Measurements from ENCODE around the gene SUFU.
A peak's percentile ranks its signal among the peaks of the same experiment; 100 is the strongest.
"Not testable (repeated sequence)": the region's sequence is repeated elsewhere in the genome, so short reads cannot be mapped to it uniquely, and the experiment has no call there.

The SUFU gene

GRCh38 chr10:102503264-102504178 is at the start of gene SUFU:
Gene SUFU (plus strand): TSS chr10:102503972. CDS start chr10:102504153, 181 bp downstream.
- peak; percentile 99 for DNase-seq (ENCODE audit: low spot score)

DNA sequence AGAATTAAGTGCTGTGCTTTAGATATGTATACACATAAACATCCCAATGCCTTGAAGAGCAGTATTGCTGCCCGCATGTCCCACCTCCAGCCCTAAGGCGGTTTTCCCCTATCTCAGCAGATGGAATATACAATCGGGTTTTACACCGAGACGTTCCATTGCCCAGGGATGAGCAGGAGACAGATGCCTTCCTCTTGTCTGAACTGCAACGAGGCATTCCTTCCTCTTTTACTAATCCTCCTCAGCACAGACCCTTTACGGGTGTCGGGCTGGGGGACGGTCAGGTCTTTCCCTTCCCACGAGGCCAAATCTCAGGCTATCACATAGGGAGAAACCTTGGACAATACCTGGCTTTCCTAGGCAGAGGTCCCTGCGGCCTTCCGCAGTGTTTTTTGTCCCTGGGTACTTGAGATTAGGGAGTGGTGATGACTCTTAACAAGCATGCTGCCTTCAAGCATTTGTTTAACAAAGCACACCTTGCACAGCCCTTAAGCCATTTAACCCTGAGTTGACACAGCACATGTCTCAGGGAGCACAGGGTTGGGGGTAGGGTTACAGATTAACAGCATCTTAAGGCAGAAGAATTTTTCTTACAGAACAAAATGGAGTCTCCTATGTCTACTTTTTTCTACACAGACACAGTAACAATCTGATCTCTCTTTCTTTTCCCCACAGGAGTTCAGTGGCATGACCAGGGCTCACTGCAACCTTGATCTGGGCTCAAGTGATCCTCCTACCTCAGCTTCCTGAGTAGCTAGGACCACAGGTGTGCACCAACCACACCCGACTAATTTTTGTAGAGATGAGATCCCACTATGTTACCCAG is 48.9 kb upstream of the SUFU start:
- not testable (repeated sequence) for DNase-seq (ENCODE audit: low spot score)

DNA sequence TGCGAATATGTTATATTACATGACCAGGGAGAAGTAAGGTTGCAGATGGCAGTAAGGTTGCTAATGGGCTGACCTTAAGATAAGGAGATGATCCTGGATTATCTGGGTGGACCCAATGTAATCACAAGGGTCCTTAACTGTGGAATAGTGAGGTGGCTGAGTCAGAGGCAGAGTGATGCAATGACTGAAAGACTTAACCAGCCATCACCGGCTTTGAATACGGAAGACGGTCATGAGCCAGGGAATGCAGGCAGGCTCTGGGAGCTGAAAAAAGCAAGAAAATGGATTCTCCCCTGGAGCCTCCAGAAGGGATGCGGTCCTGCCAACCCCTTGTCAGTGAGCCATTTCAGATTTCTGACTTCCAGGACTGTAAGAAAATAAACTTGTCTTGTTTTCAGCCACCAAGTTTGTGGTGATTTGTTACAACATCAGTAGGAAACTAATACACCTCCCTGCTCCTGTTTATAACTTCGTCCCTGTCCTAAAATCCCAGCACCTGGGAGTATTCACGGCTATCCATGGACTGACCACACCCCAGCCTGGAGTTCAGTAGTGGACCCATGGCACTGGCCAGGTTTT is 47.8 kb upstream of the SUFU start:
- DNase-seq (ENCODE audit: low spot score): peak; percentile 71

DNA sequence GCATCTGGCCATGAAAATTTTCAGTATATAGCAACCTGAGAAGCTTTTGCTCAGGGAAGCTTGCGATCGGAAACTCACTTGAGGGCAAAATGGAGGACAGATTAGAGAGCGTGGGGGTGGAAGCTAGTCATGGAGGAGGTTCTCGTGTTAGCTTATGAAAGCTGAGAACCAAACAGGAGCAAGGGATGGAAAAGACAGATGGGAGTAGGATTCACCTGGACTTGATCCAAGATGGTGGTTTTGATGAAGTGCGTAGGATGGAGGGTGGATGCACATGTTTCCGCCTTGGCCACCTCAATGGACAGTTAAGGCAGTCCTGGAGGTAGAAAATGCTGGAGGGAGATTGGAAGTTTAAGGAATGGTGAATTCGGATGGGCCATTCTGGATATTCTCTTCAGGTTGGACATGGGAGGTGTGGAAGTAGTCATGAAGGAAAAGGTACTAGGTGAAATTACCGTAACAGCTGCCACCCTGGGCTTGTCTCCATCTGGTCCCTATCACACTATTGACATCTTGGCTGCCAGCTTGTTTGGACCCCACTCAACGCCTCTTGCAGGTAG is 46.1 kb upstream of the SUFU start:
- DNase-seq (ENCODE audit: low spot score): no peak

- DNase-seq (ENCODE audit: low spot score): no peak
Observed at GRCh38 chr10:102458656-102459055, 45.1 kb upstream of the SUFU start.

- no peak for DNase-seq (ENCODE audit: low spot score)
Observed at GRCh38 chr10:102460836-102461186, 43.0 kb upstream of the SUFU start.

DNA sequence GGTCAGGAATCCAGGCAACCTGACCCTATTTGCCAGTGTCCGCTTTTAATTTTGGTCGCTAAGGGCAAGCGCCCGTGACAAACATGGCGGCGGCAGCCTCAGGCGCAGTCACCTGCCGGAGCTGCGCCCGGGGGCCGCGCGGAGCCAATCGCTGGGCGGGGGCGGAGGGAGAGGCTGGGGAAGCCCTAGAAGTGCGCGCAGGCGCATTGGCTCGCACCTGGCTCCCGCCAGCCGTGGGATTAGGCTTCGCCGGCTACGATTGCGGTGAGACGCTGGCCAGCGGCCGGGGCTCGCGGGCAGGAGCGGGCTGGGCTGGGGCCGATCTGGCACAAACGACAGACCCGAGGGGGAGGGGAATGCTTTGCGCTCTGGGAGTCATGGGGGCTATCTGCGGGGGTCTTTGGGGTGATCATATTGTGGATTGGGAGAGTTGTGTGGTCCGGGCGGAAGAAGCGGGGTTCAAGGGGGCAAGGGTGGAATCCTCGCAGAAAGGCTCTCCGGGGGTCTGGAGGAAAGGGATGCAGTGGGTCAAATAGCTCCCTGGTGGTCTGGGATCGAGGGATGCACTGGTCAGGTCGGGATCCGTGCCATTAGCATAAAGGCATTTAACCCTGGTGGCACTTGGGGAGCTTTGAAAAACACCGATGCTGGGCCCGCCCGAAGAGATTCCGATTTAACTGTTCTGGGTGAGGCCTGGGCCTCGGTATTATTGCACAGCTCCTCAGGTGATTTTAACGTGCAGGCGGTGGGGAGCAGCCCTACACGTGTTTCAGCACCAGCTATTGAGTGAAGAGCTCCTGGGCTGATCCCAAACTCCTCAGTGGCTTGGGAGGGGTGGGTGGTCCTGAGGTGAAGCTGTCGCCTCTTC is 42.4 kb upstream of the SUFU start:
- DNase-seq (ENCODE audit: low spot score): peak; percentile 92

DNA sequence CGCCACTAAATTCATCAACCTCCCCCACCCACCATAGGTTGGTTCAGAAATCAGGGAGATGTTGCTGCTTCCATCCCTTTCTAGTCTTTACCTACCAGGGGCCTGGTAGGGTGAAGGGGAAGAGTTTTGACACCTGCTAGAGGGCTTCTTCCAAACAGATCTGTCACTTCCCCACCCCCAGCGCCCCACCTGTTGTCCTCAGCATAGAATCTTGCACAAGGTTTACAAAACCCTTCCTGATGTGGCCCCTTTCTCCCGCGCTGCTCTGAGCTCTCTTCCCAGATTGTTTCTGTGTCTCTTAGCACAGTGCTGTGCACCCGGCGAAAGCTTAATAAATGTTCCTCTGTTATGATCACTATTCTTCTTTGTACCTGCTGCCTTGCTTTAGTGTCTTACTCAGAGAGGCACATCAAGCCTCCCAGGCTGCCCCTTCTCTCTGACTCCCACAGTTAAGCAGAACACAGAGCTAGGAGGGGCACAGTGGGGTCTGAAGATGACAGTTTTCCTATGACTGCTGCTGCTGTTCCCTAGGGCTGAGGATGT is 41.2 kb upstream of the SUFU start:
- no peak for DNase-seq (ENCODE audit: low spot score)

DNA sequence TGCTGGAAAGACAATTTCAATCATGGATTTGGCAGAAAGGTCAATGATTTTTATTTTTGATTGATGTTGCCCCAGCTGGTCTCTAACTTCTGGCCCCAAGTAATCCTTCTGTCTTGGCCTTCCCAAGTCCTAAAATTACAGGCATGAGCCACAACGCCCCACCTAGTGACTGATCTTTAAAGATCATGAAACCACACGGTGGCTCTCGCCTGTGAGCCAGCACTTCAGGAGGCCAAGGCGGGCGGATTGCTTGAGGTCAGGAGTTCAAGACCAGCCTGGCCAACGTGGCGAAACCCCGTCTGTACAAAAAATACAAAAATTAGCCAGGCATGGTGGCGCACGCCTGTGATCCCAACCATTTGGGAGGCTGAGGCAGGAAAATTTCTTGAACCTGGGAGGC is 39.8 kb upstream of the SUFU start:
- DNase-seq (ENCODE audit: low spot score): no peak

DNA sequence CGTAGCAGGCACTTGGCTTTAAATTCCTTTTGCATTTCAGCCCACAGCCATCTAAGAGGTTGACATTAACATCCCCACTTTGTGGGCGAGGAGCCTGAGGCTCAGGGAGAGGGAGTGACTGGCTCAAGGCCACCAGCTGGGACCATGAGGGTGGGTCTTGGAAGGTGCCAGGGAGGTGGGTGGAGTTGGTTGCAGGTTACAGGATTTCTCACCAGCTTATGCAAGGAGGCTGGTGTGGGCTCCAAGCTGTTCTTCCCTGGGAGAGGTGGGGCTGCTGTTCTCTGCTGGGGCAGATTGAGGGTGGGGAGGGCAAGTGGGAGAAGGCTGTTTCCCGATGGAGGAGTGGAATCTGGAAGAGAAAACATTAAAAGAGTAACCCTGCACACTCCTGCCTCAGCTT is 38.3 kb upstream of the SUFU start:
- DNase-seq (ENCODE audit: low spot score): no peak

- DNase-seq (ENCODE audit: low spot score): no peak
Observed at GRCh38 chr10:102467318-102467717, 36.5 kb upstream of the SUFU start.

- DNase-seq (ENCODE audit: low spot score): no peak
Observed at GRCh38 chr10:102467971-102468438, 35.8 kb upstream of the SUFU start.

GRCh38 chr10:102468683-102469082 is 35.1 kb upstream of the SUFU start:
- DNase-seq (ENCODE audit: low spot score): no peak

DNA sequence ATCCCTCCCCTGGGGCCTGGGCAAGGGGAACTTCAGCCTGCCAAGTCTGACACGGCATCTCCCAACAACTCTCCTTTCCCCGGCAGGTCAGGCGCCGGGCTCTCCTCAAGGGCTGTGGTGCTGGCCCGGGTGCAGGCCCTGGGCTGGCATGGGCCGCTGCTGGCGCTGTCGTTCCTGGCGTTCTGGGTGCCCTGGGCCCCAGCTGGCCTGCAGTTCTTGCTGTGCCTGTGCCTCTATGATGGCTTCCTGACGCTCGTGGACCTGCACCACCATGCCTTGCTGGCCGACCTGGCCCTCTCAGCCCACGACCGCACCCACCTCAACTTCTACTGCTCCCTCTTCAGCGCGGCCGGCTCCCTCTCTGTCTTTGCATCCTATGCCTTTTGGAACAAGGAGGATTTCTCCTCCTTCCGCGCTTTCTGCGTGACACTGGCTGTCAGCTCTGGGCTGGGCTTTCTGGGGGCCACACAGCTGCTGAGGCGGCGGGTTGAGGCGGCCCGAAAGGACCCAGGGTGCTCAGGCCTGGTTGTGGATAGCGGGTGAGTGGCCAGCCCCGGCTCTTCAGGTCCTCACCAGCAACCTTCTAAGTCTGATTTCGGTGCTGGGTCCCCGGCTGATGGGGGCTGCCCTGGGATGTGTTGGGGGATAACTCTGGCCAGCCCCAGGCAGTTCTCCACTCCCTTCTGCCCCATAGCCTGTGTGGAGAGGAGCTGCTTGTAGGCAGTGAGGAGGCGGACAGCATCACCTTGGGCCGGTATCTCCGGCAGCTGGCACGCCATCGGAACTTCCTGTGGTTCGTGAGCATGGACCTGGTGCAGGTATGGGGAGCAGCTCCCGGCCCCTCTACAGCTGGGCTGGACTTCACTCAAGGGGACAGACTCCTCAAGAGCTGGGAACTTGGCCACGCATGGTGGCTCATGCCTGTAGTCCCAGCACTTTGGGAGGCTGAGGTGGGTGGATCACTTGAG is 32.9 kb upstream of the SUFU start:
- DNase-seq (ENCODE audit: low spot score): no peak

DNA sequence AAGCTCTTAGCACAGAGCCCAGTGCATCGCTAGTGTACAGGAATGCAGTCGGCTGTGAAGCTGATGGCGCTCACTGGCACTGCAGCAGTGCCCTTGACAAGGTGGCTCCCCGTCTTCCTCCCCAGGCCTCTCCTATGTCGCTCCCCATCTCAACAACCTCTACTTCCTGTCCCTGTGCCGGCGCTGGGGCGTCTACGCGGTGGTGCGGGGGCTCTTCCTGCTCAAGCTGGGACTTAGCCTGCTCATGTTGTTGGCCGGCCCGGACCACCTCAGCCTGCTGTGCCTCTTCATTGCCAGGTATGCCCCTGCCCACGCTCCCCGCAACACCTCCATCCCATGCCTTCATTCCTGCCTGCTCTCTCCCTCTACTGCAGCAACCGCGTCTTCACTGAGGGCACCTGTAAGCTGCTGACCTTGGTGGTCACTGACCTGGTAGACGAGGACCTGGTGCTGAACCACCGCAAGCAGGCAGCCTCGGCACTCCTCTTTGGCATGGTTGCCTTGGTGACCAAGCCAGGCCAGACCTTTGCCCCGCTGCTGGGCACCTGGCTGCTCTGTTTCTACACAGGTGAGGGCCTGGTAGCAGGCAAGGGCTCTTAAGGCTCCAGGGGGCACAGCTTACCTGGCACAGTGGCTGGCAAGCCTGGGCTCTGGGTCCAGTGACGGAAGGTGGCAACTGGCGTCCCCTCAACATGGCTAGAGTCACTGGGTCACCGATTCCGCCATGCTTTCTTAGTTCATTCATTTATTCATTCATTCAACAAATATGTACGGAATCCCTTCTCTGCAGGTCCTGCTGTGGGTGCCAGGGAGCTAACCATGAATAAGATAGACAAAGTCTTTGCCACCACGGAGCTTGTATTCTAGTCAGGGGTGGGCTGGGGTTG is 30.1 kb upstream of the SUFU start:
- DNase-seq (ENCODE audit: low spot score): no peak

DNA sequence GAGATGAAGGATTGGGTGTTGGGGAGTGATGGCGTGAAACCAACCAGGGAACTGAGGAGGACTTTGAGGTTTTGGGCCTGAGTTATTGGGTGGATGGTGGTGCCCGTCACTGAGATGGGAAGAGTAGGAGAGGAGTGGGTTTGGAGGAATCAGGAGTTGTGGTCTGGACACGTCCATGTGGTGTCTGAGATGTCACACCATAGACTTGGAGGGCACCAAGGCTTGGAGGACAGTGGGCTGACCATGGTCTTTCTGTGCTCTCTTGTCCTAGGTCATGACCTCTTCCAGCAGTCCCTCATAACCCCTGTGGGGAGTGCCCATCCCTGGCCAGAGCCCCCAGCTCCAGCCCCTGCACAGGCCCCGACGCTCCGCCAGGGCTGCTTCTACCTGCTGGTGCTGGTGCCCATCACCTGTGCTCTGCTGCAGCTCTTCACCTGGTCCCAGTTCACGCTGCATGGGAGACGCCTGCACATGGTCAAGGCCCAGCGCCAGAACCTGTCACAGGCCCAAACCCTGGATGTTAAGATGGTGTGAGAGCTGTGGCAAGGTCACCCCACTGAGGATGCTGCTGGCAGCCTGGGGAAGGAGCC is 28.2 kb upstream of the SUFU start:
- no peak for DNase-seq (ENCODE audit: low spot score)

GRCh38 chr10:102476466-102477141 is 27.2 kb upstream of the SUFU start:
- no peak for DNase-seq (ENCODE audit: low spot score)

- DNase-seq (ENCODE audit: low spot score): no peak
Observed at GRCh38 chr10:102479651-102480050, 24.1 kb upstream of the SUFU start.

Data from kidney tubule cell (primary cell).